ENCODE measurements around the gene SAFB2. TPM values are rescaled to one million over a fixed set of nuclear protein-coding genes. Genes with fewer than 3 reads are reported as not detected.

SAFB2 gene
- total RNA-seq, 1 donor from 2014 or later = 91.9 TPM

DNA sequence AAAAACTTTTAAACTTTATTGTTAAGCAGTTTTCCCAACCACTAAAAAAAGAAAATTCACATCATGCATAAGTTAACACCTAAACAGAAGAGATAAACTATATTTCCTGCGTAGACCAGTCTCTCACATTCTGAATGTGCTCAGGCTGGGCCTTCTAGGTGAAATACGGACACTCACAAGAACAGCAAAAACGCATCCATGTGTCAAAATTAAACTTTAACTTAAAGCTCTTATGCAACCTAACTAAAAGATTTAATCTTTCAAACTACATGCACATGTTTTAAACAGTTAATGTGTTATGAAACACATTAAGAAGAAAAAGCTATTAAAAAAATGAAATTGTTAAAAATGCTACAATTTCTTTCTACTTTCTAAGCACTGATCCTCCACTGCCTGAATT, 2.6 kb downstream of the SAFB2 start:
- H3K4me3 Mint-ChIP-seq (ENCODE audit: unreplicated experiment) = no peak overlapping the region
- peaks cover 25% of the 10 kb centered on the region for H3K36me3 Mint-ChIP-seq (ENCODE audit: unreplicated experiment)
- H3K4me1 Mint-ChIP-seq (ENCODE audit: unreplicated experiment) = peaks cover 41% of the 10 kb centered on the region
- DNase-seq (ENCODE audit: extremely low spot score, unreplicated experiment) = no peak
- TF ChIP-seq, protein P1, sequence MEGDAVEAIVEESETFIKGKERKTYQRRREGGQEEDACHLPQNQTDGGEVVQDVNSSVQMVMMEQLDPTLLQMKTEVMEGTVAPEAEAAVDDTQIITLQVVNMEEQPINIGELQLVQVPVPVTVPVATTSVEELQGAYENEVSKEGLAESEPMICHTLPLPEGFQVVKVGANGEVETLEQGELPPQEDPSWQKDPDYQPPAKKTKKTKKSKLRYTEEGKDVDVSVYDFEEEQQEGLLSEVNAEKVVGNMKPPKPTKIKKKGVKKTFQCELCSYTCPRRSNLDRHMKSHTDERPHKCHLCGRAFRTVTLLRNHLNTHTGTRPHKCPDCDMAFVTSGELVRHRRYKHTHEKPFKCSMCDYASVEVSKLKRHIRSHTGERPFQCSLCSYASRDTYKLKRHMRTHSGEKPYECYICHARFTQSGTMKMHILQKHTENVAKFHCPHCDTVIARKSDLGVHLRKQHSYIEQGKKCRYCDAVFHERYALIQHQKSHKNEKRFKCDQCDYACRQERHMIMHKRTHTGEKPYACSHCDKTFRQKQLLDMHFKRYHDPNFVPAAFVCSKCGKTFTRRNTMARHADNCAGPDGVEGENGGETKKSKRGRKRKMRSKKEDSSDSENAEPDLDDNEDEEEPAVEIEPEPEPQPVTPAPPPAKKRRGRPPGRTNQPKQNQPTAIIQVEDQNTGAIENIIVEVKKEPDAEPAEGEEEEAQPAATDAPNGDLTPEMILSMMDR (IDR thresholded peaks at IDR 0.05) = no peak
- no peaks in the 10 kb centered on the region for H3K9me3 Mint-ChIP-seq (ENCODE audit: unreplicated experiment)
- H3K27ac Mint-ChIP-seq (ENCODE audit: unreplicated experiment) = no peak overlapping the region
- no peaks in the 10 kb centered on the region for H3K27me3 Mint-ChIP-seq (ENCODE audit: unreplicated experiment)

DNA sequence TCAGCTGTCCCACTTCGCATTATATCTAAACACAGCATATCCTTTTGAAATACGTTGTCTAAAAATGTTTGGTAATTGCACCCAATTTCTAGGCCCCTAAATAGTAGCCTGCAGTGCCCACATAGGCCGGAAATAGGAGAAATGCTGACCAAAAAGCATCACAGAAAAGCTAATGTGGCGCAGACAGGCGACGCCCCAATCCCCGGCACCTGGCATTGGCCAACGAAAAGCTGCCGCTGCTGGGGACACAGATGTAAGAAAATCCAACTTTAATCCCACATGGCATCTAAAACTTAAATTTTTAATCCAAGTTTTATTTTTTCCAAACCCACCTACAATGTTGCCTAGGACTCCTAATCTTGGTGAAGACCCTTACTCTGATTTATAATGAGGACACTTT, 4.0 kb downstream of the SAFB2 start:
- TF ChIP-seq, protein P1 (IDR thresholded peaks at IDR 0.05) = no peak
- no peak overlapping the region for H3K27ac Mint-ChIP-seq (ENCODE audit: unreplicated experiment)
- H3K27me3 Mint-ChIP-seq (ENCODE audit: unreplicated experiment) = no peaks in the 10 kb centered on the region
- H3K4me3 Mint-ChIP-seq (ENCODE audit: unreplicated experiment) = no peak overlapping the region
- peaks cover 34% of the 10 kb centered on the region for H3K36me3 Mint-ChIP-seq (ENCODE audit: unreplicated experiment)
- H3K9me3 Mint-ChIP-seq (ENCODE audit: unreplicated experiment) = no peaks in the 10 kb centered on the region
- DNase-seq (ENCODE audit: extremely low spot score, unreplicated experiment) = no peak
- peaks cover 33% of the 10 kb centered on the region for H3K4me1 Mint-ChIP-seq (ENCODE audit: unreplicated experiment)

DNA sequence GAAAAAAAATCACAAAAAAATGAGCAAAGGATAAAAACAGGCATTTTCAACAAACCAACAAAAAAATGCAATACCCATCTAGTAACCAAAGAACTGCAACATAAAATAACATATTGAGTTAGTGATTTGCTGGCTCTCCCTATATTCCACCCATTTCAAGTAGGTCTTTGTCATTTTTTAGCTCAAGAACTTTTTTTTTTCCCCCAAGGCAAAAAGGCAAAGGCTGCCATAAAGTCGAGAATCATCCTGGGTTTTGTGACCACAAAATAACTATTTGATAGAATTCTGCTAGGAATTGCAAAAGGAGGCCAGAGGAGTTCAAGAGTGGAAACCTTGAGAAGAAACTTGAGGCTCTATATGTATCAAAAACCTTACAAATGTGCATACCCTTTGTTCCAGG, 5.5 kb downstream of the SAFB2 start:
- Mint-ChIP-seq H3K27ac (ENCODE audit: unreplicated experiment) (peak overlapping the region; percentile 10), H3K9me3 (ENCODE audit: unreplicated experiment) (no peaks in the 10 kb centered on the region), H3K27me3 (ENCODE audit: unreplicated experiment) (no peaks in the 10 kb centered on the region), H3K4me3 (ENCODE audit: unreplicated experiment) (no peak overlapping the region), H3K4me1 (ENCODE audit: unreplicated experiment) (peaks cover 29% of the 10 kb centered on the region), H3K36me3 (ENCODE audit: unreplicated experiment) (peaks cover 44% of the 10 kb centered on the region)
- DNase-seq (ENCODE audit: extremely low spot score, unreplicated experiment) = no peak
- TF ChIP-seq, protein P1 (IDR thresholded peaks at IDR 0.05) = no peak

DNA sequence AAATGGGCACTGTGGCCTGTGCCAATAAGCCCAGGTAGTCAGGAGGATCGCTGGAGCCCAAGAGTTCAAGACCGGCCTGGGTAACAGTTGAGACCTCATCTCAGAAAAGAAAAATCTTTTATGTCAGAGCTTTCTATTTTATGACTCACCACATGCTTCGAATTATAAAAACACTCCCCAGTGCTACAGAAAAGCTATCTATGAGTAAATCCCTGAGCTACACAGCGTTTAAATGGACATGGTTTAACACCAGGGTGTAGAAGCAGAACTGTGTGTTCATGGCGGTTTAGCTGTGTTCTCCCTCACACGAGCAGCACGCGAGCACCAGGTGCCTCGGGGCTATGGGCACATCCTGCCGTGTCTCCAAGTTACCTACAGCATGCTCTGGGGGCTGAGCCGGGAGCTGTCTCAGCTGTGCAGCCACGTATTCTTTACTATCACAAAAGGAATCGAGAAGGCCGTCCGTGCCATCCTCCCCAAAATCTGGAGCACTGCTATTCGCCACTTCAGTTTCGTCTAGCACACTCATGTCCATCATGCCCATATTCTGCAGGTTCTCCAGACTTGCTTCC, 6.7 kb downstream of the SAFB2 start:
- Mint-ChIP-seq H3K4me3 (ENCODE audit: unreplicated experiment) (no peak overlapping the region), H3K9me3 (ENCODE audit: unreplicated experiment) (no peaks in the 10 kb centered on the region), H3K36me3 (ENCODE audit: unreplicated experiment) (peaks cover 46% of the 10 kb centered on the region), H3K4me1 (ENCODE audit: unreplicated experiment) (peaks cover 21% of the 10 kb centered on the region), H3K27me3 (ENCODE audit: unreplicated experiment) (no peaks in the 10 kb centered on the region), H3K27ac (ENCODE audit: unreplicated experiment) (peak overlapping the region; percentile 63)
- DNase-seq (ENCODE audit: extremely low spot score, unreplicated experiment) = no peak
- TF ChIP-seq, protein P1 (IDR thresholded peaks at IDR 0.05) = no peak

DNA sequence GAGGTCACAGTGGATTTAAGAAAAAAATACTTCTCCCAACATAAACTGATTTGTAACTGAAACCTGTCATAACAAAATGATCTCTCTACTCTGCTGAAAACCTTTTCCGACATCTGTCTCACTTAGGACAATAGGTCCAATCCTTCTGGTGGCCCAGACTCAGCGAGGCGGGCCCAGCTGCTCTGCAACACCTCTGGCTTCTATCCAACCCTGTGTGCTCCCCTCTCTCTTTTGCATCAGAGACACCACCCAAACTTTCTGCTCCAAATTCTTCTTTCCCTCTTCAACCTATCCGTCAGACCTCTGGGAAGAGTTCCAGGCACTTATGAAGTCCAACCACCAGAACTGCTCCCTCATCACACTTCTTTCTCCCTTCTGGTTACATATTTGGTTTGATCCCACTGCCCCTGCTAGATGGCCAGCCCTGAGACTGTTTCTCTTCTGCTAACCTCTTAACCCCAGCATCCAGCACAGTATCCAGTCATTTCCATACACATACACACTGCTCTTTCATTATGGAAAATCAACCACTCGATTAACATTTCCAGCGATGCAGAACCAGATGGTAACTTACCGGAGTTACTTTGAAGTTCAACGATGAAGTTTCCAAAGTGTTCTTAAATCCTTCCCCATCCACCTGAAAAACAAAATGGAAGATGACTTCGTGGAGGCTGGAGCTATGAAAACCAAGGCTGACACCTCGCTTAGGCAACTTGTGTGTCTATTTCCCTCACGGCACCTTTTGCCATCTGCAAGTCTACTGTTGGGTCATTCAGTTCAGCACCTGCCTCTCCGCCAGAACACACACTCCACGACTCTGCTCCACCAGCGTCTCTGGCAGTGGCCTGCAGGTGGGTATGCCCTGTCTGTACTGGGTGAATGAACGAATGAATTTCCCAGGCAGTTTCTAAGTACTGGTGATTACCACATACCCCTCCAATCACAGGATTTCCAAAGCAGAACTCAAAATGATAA, 9.4 kb downstream of the SAFB2 start:
- DNase-seq (ENCODE audit: extremely low spot score, unreplicated experiment) = no peak
- H3K4me1 Mint-ChIP-seq (ENCODE audit: unreplicated experiment) = peaks cover 14% of the 10 kb centered on the region

More for the DNA sequence above, 9.4 kb downstream of the SAFB2 start:
- H3K27me3 Mint-ChIP-seq (ENCODE audit: unreplicated experiment) = no peaks in the 10 kb centered on the region
- H3K4me3 Mint-ChIP-seq (ENCODE audit: unreplicated experiment) = no peak overlapping the region
- TF ChIP-seq, protein P1 (IDR thresholded peaks at IDR 0.05) = no peak
- peaks cover 57% of the 10 kb centered on the region for H3K36me3 Mint-ChIP-seq (ENCODE audit: unreplicated experiment)
- peak overlapping the region; percentile 23 for H3K27ac Mint-ChIP-seq (ENCODE audit: unreplicated experiment)
- no peaks in the 10 kb centered on the region for H3K9me3 Mint-ChIP-seq (ENCODE audit: unreplicated experiment)
